Renal cortical epithelial cell (primary cell): ENCODE results near the gene LRBA. TPM values are rescaled to one million over a fixed set of nuclear protein-coding genes. Genes with fewer than 3 reads are reported as not detected.
"Not testable (repeated sequence)": the region's sequence is repeated elsewhere in the genome, so short reads cannot be mapped to it uniquely, and the experiment has no call there.

Experiments
- DNase-seq: peaks from one replicate; pipeline ENCODE4 v3.0.0-alpha.2; 2011; ENCODE audit warnings: low read depth
- total RNA-seq: library from RNA; depleted of rRNA; stranded (reverse); fragments of >200 nt; gene quantifications from 2 replicates; pipeline ENCODE4 v1.2.3, GENCODE V29; 2014

Gene LRBA
- total RNA-seq, 1 donor from 2014 or later: 119 TPM

DNA sequence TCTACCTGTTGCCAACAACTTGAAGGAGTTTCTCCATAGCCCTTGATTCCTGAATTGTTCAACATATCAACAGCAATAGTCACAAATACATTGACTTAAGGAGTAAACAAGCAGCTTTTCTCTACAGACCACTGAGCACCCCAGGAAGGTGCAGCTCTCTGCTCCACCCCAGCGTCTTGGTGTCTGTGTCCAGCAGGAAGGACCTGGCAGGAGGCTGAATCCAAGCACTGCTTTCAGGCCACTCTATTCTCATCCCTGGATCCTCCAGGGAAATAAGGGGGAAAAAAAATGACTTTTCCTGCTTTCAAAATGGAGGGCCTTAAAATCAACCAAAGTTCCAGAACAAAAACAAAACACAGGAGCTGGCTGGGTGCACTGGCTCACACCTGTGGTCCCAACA, 593.5 kb downstream of the LRBA start:
- peak; percentile 4 for DNase-seq

- DNase-seq: no peak
Observed at GRCh38 chr4:150419939-150420338, 595.1 kb downstream of the LRBA start.

- no peak for DNase-seq
Observed at GRCh38 chr4:150418757-150419410, 596.2 kb downstream of the LRBA start.

- DNase-seq: no peak
Observed at GRCh38 chr4:150415213-150415612, 599.9 kb downstream of the LRBA start.

GRCh38 chr4:150411520-150411919, 603.6 kb downstream of the LRBA start:
- no peak for DNase-seq

DNA sequence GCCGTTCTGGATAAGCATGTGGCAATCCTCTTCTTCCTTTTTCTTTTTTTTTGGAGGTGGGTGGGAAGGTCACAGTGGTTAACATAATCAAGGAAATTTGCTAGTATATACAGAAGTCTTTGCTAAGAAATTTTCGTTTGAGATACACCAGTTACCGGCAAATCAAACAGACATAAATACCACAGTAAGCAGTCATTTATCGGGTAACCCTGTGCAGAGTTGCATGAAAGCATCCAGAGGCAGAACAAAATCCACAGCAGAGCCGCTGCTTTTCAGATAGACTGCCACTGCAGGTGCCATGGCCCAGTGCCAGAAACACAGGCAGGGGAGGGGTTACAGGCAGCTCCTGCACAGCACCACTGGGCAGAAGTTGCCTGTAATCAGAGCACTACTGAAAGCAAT, 612.2 kb downstream of the LRBA start:
- DNase-seq: peak; percentile 50

GRCh38 chr4:150401083-150401687, 613.9 kb downstream of the LRBA start:
- no peak for DNase-seq

- no peak for DNase-seq
Observed at GRCh38 chr4:150395872-150396271, 619.2 kb downstream of the LRBA start.

DNA sequence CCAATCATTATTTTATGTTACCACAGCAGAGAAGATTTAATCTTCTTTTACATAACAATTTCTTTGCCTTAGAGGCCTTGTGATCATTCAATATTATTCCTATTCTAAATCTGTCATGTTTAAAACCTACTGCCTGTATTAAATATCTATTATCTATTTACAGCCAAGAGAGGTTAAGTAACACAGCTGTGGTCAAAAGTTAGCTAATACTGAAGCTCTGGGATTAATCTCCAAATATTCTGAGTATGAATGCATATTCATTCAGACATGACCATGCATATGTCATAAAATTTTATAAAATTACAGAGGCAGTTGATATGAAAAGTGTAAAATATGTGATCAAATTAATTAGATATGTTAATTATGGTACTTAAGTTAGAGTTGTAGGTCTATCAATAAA, 621.0 kb downstream of the LRBA start:
- DNase-seq: no peak

DNA sequence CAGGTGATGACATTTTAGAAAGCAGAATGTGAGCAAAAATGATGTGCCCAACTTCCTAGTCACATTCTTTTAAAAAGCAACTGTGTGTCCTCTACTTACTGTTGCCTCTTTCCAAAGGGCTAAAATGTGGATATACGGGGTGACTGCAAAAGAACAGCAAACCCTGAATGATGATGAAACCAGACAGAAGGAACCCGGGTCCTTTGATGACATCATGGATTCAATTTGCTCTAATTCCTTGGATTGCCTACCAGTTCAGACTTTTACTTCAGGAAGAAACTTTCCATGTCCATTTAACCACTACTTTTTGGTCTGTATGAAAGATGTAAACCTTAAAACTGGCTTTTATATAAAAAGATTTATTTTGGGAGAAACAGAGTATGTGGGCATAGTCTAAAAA, 624.0 kb downstream of the LRBA start:
- DNase-seq: no peak

DNA sequence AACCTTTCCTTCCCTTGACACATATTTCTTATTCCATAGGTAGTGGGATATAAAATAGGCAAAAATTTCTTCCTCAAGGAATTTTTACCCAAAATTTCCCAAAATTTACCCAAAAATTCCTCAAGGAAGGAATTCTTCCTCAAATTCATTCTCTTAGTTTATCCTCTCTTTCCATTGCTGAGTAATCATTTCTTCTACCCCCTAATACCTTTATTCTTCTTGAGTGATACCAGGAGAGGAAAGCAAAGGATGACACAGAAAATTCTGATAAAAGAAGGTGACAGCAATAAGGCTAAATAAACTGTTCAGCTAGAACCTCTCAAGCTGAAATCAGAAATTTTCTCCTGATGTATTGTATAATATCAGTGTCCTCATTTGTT, 624.6 kb downstream of the LRBA start:
- DNase-seq: no peak

DNA sequence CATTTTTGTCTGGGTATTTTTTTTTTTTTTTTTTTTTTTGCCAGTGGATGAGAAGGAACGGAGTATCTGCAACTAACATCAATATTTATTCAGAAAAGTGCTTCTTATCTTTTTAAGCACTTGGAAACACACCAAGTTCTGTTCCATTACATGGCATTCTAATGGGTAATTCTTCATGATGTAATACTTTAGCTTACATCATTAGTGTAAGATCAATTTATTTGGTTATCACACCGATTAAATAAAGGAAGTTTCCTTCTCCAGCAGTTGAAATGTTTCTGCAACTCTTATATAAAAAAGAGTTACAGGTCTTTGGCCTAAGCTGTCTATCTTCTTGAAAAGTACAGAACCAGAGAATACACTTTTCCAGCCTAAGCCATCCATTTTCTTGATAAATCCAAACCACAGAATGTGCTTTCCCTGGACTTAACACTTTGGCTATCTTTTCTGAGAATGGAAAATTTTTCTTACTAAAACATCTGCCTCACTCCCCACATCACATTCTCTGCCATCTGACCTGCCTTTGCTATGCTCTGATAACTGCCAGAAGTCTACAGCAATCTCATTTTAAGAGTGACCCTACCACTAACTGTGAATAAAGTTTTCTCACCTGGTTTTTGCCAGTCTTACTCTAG, 625.1 kb downstream of the LRBA start:
- DNase-seq: no peak

- no peak for DNase-seq
Observed at GRCh38 chr4:150387981-150388380, 627.1 kb downstream of the LRBA start.

DNA sequence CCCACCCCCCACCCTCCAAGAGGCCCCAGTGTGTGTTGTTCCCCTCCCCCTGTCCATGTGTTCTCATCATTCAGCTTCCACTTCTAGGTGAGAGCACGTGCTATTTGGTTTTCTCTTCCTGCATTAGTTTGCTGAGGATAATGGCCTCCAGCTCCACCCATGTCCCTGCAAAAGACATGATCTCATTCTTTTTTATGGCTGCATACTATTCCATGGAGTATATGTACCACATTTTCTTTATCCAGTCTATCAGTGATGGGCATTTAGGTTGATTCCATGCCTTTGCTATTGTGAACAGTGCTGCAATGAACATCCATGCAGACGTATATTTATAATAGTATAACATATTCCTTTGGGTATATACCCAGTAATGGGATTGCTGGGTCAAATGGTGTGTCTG, 628.7 kb downstream of the LRBA start:
- DNase-seq: not testable (repeated sequence)

DNA sequence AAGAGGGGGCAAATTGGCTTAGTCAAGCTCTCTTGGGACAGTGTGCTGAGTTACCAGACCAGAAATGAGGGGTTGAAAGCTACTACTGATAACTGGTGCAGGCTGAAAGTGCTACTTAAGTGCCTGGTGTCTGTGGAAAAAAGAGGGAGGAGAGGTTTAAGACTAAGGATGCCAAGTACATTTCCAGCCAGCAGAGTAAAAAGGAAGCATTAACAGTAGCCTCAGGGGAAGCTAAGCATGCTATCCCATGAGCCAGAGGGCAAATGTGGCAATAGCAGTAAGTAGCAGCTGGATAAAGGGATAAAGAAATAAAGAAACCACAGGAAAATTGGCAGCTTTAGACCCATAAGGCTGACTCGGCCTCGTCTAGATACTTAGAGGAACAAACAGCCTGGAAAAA, 629.5 kb downstream of the LRBA start:
- DNase-seq: peak; percentile 86

GRCh38 chr4:150384249-150384648, 630.8 kb downstream of the LRBA start:
- no peak for DNase-seq

DNA sequence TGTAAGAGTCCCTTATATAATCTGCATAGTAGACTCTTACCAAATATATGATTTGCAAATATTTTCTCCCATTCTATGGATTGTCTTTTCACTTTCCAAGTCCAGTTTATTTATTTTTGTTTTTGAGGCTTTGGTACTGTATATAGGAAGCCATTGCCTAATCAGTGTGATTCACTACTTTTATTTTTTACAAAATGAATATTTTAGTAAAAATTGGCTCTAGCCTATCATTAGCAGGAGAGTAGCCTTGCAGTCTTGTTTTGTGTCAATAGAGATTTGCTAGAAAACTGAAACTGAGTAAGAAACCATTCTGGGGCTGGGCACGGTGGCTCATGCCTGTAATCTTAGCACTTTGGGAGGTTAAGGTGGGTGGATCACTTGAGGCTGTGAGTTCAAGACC, 633.1 kb downstream of the LRBA start:
- no peak for DNase-seq

- no peak for DNase-seq
Observed at GRCh38 chr4:150381609-150382008, 633.5 kb downstream of the LRBA start.

DNA sequence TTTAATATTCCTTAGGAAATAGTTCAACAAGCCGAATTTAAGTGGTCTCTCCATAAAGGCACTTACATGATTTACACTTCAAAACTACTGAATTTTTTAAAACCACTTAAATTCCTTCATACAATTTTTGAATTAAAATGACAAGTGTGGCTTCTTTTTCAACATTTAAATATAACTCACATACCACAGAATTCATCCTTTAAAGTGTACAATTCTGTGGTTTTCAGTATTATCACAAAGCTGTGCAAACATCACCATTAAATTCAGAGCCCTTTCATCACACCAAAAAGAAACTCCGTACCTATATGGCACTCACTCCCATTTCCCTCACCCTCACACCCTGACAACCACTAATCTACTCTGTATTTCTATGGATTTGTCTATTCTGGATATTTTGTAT, 634.0 kb downstream of the LRBA start:
- no peak for DNase-seq

DNA sequence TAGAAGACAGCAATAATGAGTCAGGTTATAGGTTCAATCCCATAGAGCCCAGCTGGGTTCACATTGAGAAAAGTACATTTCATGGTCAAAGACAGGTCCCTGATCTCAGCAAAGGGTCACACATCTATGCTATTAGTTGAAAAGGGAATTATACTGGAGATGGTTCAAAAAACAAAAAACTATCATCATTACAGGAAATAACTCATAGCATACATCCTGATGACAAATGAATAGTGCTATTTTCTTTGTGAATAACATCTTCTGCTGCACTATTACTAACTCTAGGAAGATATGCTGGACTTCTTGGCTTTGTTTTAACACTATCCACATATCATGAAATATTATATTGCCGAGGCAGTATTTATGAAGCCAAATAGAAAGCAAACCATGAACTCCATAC, 635.6 kb downstream of the LRBA start:
- no peak for DNase-seq

DNA sequence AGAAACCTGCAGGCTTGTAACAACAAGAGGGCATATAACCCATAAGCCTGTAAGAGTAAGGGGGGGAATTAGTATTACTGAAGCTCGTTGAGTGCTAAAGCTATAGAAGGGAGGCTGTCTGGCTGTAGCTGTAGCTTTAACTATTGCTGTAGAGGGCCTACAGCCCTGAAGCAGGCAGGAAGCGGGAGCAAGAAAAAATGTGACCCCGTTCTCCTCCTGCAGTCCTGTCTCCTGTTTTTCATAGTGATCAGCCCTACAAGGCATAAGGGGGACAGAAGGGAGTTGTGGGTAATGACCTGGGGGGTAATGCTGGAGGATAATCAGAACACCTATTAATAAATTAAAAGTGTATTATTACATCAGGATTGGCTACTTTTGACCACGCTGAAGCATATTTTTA, 640.1 kb downstream of the LRBA start:
- no peak for DNase-seq

DNA sequence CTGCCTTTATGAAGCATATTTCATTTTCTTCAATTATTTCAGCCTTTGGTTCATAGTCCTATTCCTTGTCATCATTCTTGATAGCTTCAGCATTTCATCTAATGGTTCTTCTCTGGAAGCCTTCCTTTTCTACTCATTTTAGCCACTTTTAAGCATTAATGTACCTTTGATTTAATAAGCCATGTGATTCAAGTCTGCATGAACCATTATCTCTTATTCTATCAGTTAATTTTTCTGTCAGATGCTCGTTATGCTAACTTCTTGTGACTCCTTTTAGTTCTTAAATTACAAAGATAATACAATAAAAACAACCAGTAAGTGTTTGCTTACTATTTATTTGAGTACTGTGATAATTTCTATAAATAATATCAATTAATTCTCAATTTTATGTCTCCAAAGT, 643.2 kb downstream of the LRBA start:
- DNase-seq: no peak
